KMS-11 (cell line): ENCODE data around the gene MTMR6.

Experiments used
- H2AFZ ChIP-seq: fragments of 200-600 bp; sonication (generic); 2 replicates; pipeline ENCODE4 v1.6.1; 2016; ENCODE audit warnings: antibody characterized with exemption, mixed run types, low read depth
- H3K27ac ChIP-seq: fragments of 200-600 bp; sonication (generic); 2 replicates; pipeline ENCODE4 v1.6.1; 2016; ENCODE audit warnings: mild to moderate bottlenecking, mixed run types
- H3K27me3 ChIP-seq: fragments of 200-600 bp; sonication (generic); 2 replicates; pipeline ENCODE4 v1.6.1; 2017; ENCODE audit warnings: mild to moderate bottlenecking, low read depth, mixed run types, moderate library complexity; ENCODE audit not compliant: insufficient read depth
- H3K36me3 ChIP-seq: fragments of 200-600 bp; sonication (generic); 2 replicates; pipeline ENCODE4 v1.6.1; 2017; ENCODE audit warnings: mild to moderate bottlenecking, mixed run types; ENCODE audit not compliant: insufficient read depth
- H3K4me1 ChIP-seq: fragments of 200-600 bp; sonication (generic); 2 replicates; pipeline ENCODE4 v1.6.1; 2016; ENCODE audit warnings: mild to moderate bottlenecking, low read depth, mixed run types; ENCODE audit not compliant: poor library complexity, severe bottlenecking
- H3K4me2 ChIP-seq: fragments of 200-600 bp; sonication (generic); 2 replicates; pipeline ENCODE4 v1.7.0; 2016; ENCODE audit warnings: mild to moderate bottlenecking, mixed run types
- H3K4me3 ChIP-seq: fragments of 200-600 bp; sonication (generic); IDR thresholded peaks from 2 replicates; pipeline ENCODE4 v1.6.1; 2017; ENCODE audit warnings: low read depth, low read length, mixed read lengths; ENCODE audit not compliant: insufficient read depth
- H3K79me2 ChIP-seq: fragments of 200-600 bp; sonication (generic); 2 replicates; pipeline ENCODE4 v1.6.1; 2016; ENCODE audit warnings: low read depth, mixed run types; ENCODE audit not compliant: insufficient read depth
- H3K9ac ChIP-seq: fragments of 200-600 bp; sonication (generic); 2 replicates; pipeline ENCODE4 v1.6.1; 2016; ENCODE audit warnings: mild to moderate bottlenecking, mixed run types
- H4K20me1 ChIP-seq: fragments of 200-600 bp; sonication (generic); 2 replicates; pipeline ENCODE4 v1.6.1; 2016; ENCODE audit warnings: mild to moderate bottlenecking, mixed run types; ENCODE audit not compliant: insufficient read depth
- TF ChIP-seq, protein P1 (sequence below): fragments of 200-600 bp; sonication (generic); conservative IDR thresholded peaks from 2 replicates; pipeline ENCODE4 v1.6.1; 2017; ENCODE audit warnings: low read depth, mild to moderate bottlenecking, antibody characterized with exemption, low read length, moderate library complexity, mixed read lengths

The MTMR6 gene

DNA sequence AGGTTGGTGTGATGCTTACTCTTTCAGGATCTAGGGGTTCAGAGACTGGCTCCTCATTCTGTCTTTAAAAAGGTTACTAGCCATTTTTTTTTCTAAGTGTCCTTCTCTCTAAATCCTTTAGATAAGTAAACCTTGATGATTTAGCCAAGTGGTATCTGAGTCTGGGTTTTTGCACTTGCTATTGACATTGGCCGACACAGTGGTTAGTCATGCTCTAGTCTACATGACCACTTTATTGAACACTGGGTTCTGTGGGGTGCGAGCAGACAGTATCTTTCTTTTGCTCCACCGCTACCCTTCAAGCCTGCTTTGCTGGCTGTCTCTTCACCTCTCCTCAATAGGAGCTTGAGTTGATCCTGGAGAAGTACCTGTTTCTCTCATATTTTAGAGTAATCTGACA lies 7.9 kb upstream of the MTMR6 start:
- peaks cover 25% of the 10 kb centered on the region for H3K4me1 ChIP-seq
- H3K27ac ChIP-seq, result no peak overlapping the region
- no peak overlapping the region for H3K4me2 ChIP-seq
- no peaks in the 10 kb centered on the region for H3K79me2 ChIP-seq
- no peaks in the 10 kb centered on the region for H3K36me3 ChIP-seq
- H3K27me3 ChIP-seq, result no peaks in the 10 kb centered on the region
- no peak overlapping the region for H3K9ac ChIP-seq
- no peak overlapping the region for H3K4me3 ChIP-seq
- TF ChIP-seq, protein P1, sequence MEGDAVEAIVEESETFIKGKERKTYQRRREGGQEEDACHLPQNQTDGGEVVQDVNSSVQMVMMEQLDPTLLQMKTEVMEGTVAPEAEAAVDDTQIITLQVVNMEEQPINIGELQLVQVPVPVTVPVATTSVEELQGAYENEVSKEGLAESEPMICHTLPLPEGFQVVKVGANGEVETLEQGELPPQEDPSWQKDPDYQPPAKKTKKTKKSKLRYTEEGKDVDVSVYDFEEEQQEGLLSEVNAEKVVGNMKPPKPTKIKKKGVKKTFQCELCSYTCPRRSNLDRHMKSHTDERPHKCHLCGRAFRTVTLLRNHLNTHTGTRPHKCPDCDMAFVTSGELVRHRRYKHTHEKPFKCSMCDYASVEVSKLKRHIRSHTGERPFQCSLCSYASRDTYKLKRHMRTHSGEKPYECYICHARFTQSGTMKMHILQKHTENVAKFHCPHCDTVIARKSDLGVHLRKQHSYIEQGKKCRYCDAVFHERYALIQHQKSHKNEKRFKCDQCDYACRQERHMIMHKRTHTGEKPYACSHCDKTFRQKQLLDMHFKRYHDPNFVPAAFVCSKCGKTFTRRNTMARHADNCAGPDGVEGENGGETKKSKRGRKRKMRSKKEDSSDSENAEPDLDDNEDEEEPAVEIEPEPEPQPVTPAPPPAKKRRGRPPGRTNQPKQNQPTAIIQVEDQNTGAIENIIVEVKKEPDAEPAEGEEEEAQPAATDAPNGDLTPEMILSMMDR, result no peak
- no peak overlapping the region for H2AFZ ChIP-seq
- H4K20me1 ChIP-seq, result no peaks in the 10 kb centered on the region

DNA sequence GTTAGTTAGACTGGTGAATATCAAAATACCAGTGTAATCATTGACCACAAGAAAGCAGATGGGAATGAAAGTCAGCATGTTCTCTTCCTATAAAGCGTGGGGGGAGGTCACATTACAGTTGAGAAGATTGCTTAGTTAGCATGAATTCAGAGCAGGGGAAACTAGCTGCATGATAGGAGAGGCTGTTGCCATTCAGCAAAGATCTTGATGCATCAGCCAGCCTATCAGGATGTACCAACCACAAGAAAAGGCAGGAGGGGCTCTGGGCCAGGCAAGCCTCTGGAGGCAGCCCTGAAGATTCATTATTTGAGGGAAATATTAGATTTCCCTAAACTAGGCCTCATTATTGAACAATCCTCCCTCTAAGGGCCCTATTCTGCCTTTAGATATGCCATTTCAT lies 5.0 kb upstream of the MTMR6 start:
- Histone ChIP-seq H3K27me3 (no peaks in the 10 kb centered on the region), H2AFZ (peak overlapping the region; percentile 48), H3K79me2 (no peaks in the 10 kb centered on the region), H3K27ac (peak overlapping the region; percentile 67), H3K4me1 (peaks cover 25% of the 10 kb centered on the region), H4K20me1 (no peaks in the 10 kb centered on the region), H3K4me3 (no peak overlapping the region), H3K36me3 (no peaks in the 10 kb centered on the region), H3K4me2 (peak overlapping the region; percentile 49), H3K9ac (no peak overlapping the region)
- TF ChIP-seq, protein P1, result no peak

DNA sequence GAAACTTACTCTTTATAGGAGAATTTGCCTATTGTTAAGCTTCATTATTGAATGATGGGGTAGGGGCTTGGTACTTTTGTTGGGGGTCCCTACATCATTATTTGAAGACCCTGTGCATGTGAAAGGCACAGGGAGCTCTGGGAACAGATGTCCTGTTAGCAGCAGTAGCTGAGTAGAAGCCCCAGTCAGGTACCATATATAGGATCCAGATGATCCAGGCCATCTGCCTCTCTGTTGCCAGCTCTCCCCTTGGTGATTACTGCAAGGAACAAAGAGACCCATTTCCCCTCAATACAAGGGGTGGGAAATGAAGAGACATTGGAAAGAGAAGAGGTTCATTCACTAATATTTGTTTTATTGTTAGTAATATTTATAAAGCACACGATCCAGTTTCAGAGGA lies 4.4 kb upstream of the MTMR6 start:
- Histone ChIP-seq H4K20me1 (no peaks in the 10 kb centered on the region), H3K79me2 (no peaks in the 10 kb centered on the region), H3K4me2 (peak overlapping the region; percentile 49), H3K36me3 (no peaks in the 10 kb centered on the region), H3K4me3 (no peak overlapping the region), H3K27me3 (no peaks in the 10 kb centered on the region), H3K27ac (peak overlapping the region; percentile 67), H2AFZ (peak overlapping the region; percentile 48), H3K4me1 (peaks cover 25% of the 10 kb centered on the region), H3K9ac (no peak overlapping the region)
- TF ChIP-seq, protein P1, result no peak

DNA sequence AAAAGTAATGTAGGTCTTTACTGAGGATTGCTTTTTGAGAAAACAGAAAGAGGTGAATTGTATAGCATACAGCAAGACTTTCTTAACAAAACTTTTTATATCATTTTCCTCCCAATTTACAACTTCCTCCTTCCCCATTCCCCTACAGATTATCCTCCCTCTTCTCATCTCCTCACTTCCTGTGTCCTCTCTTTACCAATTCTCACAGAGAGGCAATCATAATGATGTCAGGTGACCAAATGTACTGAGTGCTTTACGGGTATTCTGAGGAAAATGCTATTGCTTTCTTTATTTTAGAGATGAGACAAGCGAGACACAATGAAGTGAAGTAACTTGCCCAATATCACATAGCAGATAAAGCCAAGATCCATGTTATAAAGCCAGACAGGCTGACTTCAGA lies 1.7 kb upstream of the MTMR6 start:
- TF ChIP-seq, protein P1, result no peak
- Histone ChIP-seq H3K79me2 (peaks cover 25% of the 10 kb centered on the region), H2AFZ (no peak overlapping the region), H3K9ac (no peak overlapping the region), H3K36me3 (no peaks in the 10 kb centered on the region), H3K4me2 (no peak overlapping the region), H3K27me3 (no peaks in the 10 kb centered on the region), H4K20me1 (no peaks in the 10 kb centered on the region), H3K4me1 (peaks cover 42% of the 10 kb centered on the region), H3K4me3 (no peak overlapping the region), H3K27ac (no peak overlapping the region)
